Parathyroid adenoma (tissue), 2 donors: ENCODE measurements around the gene OSBPL1A.

Experiments
- H2AFZ ChIP-seq: fragments of 300-600 bp; sonication (generic); one replicate; pipeline ENCODE4 v1.7.0; 2017; ENCODE audit warnings: antibody characterized with exemption, mild to moderate bottlenecking
- H3K27ac ChIP-seq: fragments of 300-600 bp; sonication (generic); one replicate; pipeline ENCODE4 v1.7.0; 2017
- H3K27me3 ChIP-seq: fragments of 300-600 bp; sonication (generic); one replicate; pipeline ENCODE4 v1.7.0; 2017; ENCODE audit warnings: low read length; ENCODE audit not compliant: control insufficient read depth, insufficient read depth
- H3K36me3 ChIP-seq: fragments of 300-600 bp; sonication (generic); one replicate; pipeline ENCODE4 v1.7.0; 2017; ENCODE audit warnings: low read length; ENCODE audit not compliant: control insufficient read depth, insufficient read depth
- H3K4me1 ChIP-seq: fragments of 300-600 bp; sonication (generic); one replicate; pipeline ENCODE4 v1.7.0; 2017; ENCODE audit warnings: control low read depth
- H3K4me2 ChIP-seq: fragments of 300-600 bp; sonication (generic); one replicate; pipeline ENCODE4 v1.7.0; 2017; ENCODE audit warnings: low read length
- H3K4me3 ChIP-seq: fragments of 300-600 bp; sonication (generic); one replicate; pipeline ENCODE4 v1.7.0; 2017; ENCODE audit warnings: low read depth, low read length
- H3K79me2 ChIP-seq: fragments of 300-600 bp; sonication (generic); one replicate; pipeline ENCODE4 v1.7.0; 2017; ENCODE audit warnings: control low read depth
- H3K9ac ChIP-seq: fragments of 300-600 bp; sonication (generic); one replicate; pipeline ENCODE4 v1.7.0; 2017; ENCODE audit warnings: mild to moderate bottlenecking
- H3K9me3 ChIP-seq: fragments of 300-600 bp; sonication (generic); one replicate; pipeline ENCODE4 v1.7.0; 2017; ENCODE audit warnings: low read length; ENCODE audit not compliant: control insufficient read depth
- TF ChIP-seq, protein P1 (sequence below): fragments of 300-600 bp; sonication (generic); IDR thresholded peaks from one replicate; pipeline ENCODE4 v1.7.0; 2017; ENCODE audit warnings: antibody characterized with exemption, mild to moderate bottlenecking
- donor health status: primary hyperparathyroidism.

OSBPL1A gene

DNA sequence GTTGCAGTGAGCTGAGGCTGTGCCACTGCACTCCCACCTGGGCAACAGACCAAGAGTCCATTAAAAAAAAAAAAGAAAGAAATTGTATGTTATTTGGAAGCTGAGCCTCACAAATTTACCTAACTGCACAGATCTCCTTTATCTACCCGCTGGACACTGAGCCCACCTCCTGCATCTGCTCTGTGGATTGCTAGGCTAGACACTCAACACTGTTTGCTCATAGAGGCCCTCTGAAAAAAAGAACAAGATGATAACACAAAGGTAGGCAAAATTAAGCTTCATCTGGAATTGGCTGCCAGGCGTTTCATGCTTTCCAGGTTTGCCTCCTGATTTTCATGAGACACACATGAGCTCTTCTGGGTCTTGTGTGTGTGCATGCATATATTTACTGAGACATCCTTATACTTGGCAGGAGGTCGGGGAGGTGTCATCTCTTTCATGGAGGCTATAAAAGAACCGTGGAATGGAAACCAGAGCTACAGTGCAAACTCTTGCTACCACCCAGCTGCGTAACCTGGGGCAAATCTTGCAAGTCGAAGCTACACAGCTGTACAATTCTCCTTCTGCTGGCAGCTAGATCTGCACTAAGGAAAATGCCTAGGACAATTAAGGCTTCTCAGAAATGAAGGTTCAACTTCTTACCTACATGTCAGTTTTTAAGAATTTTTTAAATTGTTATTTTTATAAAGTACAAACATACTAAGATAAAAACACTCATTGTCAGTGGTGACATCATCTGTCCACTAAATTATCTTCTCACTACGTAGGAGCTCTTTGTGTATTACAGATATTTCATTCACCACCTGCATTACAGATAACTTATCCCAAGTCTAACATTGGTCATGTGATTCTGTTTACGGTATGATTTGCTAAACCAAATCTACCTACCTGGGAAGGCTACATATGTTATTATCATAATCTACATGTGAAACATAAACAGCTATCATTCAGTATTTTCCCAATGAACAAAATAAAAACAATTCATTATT lies 195.6 kb downstream of the OSBPL1A start:
- Histone ChIP-seq H2AFZ (no peak overlapping the region), H3K9me3 (no peaks in the 10 kb centered on the region), H3K36me3 (peaks cover 2% of the 10 kb centered on the region), H3K27ac (no peak overlapping the region), H3K4me1 (no peaks in the 10 kb centered on the region), H3K4me2 (no peak overlapping the region), H3K9ac (no peak overlapping the region), H3K79me2 (peaks cover 14% of the 10 kb centered on the region), H3K27me3 (no peaks in the 10 kb centered on the region), H3K4me3 (no peak overlapping the region)
- TF ChIP-seq, protein P1, sequence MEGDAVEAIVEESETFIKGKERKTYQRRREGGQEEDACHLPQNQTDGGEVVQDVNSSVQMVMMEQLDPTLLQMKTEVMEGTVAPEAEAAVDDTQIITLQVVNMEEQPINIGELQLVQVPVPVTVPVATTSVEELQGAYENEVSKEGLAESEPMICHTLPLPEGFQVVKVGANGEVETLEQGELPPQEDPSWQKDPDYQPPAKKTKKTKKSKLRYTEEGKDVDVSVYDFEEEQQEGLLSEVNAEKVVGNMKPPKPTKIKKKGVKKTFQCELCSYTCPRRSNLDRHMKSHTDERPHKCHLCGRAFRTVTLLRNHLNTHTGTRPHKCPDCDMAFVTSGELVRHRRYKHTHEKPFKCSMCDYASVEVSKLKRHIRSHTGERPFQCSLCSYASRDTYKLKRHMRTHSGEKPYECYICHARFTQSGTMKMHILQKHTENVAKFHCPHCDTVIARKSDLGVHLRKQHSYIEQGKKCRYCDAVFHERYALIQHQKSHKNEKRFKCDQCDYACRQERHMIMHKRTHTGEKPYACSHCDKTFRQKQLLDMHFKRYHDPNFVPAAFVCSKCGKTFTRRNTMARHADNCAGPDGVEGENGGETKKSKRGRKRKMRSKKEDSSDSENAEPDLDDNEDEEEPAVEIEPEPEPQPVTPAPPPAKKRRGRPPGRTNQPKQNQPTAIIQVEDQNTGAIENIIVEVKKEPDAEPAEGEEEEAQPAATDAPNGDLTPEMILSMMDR, result no peak

- no peak overlapping the region for H3K27ac ChIP-seq
These were observed 196.9 kb downstream of the OSBPL1A start for GRCh38 chr18:24200494-24201290.

GRCh38 chr18:24199372-24199962 lies 198.2 kb downstream of the OSBPL1A start:
- Histone ChIP-seq H3K79me2 (peaks cover 6% of the 10 kb centered on the region), H3K36me3 (peaks cover 2% of the 10 kb centered on the region), H3K27ac (no peak overlapping the region), H3K4me2 (no peak overlapping the region), H3K4me3 (no peak overlapping the region), H3K4me1 (no peaks in the 10 kb centered on the region), H3K9ac (no peak overlapping the region), H3K9me3 (no peaks in the 10 kb centered on the region), H3K27me3 (no peaks in the 10 kb centered on the region), H2AFZ (no peak overlapping the region)
- TF ChIP-seq, protein P1, result no peak

More at GRCh38 chr18:24200494-24201290, 196.9 kb downstream of the OSBPL1A start:
- Histone ChIP-seq H3K9me3 (no peaks in the 10 kb centered on the region), H3K27me3 (no peaks in the 10 kb centered on the region), H2AFZ (no peak overlapping the region), H3K36me3 (peaks cover 2% of the 10 kb centered on the region), H3K4me1 (no peaks in the 10 kb centered on the region), H3K9ac (no peak overlapping the region), H3K79me2 (peaks cover 7% of the 10 kb centered on the region), H3K4me3 (no peak overlapping the region), H3K4me2 (no peak overlapping the region)
- TF ChIP-seq, protein P1, result no peak

GRCh38 chr18:24198461-24198860 lies 199.2 kb downstream of the OSBPL1A start:
- H3K9me3 ChIP-seq, result no peaks in the 10 kb centered on the region
- H3K9ac ChIP-seq, result no peak overlapping the region
- no peak overlapping the region for H2AFZ ChIP-seq
- peaks cover 2% of the 10 kb centered on the region for H3K36me3 ChIP-seq
- H3K4me1 ChIP-seq, result no peaks in the 10 kb centered on the region
- TF ChIP-seq, protein P1, result no peak
- H3K4me3 ChIP-seq, result no peak overlapping the region
- H3K27me3 ChIP-seq, result no peaks in the 10 kb centered on the region
- H3K4me2 ChIP-seq, result no peak overlapping the region
- H3K79me2 ChIP-seq, result peaks cover under 1% of the 10 kb centered on the region
- no peak overlapping the region for H3K27ac ChIP-seq
